ENCODE measurements around the gene GPR31. TPM values are rescaled to one million over a fixed set of nuclear protein-coding genes. Genes with fewer than 3 reads are reported as not detected.

The GPR31 gene
- total RNA-seq, 1 experiment from 2014 or later = not detected

- peak; percentile 1 for DNase-seq (ENCODE audit: low read depth)
These were observed 16.9 kb downstream of the GPR31 start for GRCh38 chr6:167140589-167141474.

GRCh38 chr6:167139761-167140160, 18.0 kb downstream of the GPR31 start:
- DNase-seq (ENCODE audit: low read depth) = no peak

- no peak for DNase-seq (ENCODE audit: low read depth)
These were observed 19.9 kb downstream of the GPR31 start for GRCh38 chr6:167137881-167138280.

GRCh38 chr6:167137081-167137480, 20.7 kb downstream of the GPR31 start:
- no peak for DNase-seq (ENCODE audit: low read depth)

- DNase-seq (ENCODE audit: low read depth) = no peak
These were observed 21.4 kb downstream of the GPR31 start for GRCh38 chr6:167136376-167136775.

- DNase-seq (ENCODE audit: low read depth) = no peak
These were observed 23.1 kb downstream of the GPR31 start for GRCh38 chr6:167134448-167135328.

- no peak for DNase-seq (ENCODE audit: low read depth)
These were observed 26.8 kb downstream of the GPR31 start for GRCh38 chr6:167130712-167131684.

- DNase-seq (ENCODE audit: low read depth) = no peak
These were observed 27.6 kb downstream of the GPR31 start for GRCh38 chr6:167130008-167130677.

- no peak for DNase-seq (ENCODE audit: low read depth)
These were observed 28.2 kb downstream of the GPR31 start for GRCh38 chr6:167129562-167129961.

- DNase-seq (ENCODE audit: low read depth) = no peak
These were observed 28.6 kb downstream of the GPR31 start for GRCh38 chr6:167129159-167129558.

GRCh38 chr6:167127785-167128531, 29.8 kb downstream of the GPR31 start:
- DNase-seq (ENCODE audit: low read depth) = no peak

GRCh38 chr6:167125855-167126349, 31.9 kb downstream of the GPR31 start:
- DNase-seq (ENCODE audit: low read depth) = no peak

- DNase-seq (ENCODE audit: low read depth) = no peak
These were observed 32.4 kb downstream of the GPR31 start for GRCh38 chr6:167125410-167125809.

- DNase-seq (ENCODE audit: low read depth) = no peak
These were observed 33.0 kb downstream of the GPR31 start for GRCh38 chr6:167124753-167125152.

- DNase-seq (ENCODE audit: low read depth) = no peak
These were observed 34.7 kb downstream of the GPR31 start, which contains the start of gene CCR6 for GRCh38 chr6:167122827-167123657. CCR6 (plus strand) TSS chr6:167123096; CDS start chr6:167136135, 13,039 bp downstream.

GRCh38 chr6:167122041-167122826, 35.5 kb downstream of the GPR31 start:
- DNase-seq (ENCODE audit: low read depth) = no peak

- DNase-seq (ENCODE audit: low read depth) = no peak
These were observed 36.4 kb downstream of the GPR31 start for GRCh38 chr6:167121335-167121841.

GRCh38 chr6:167120583-167120903, 37.2 kb downstream of the GPR31 start:
- no peak for DNase-seq (ENCODE audit: low read depth)

Measured in LHCN-M2 (cell line).